GM23338 (cell line): ENCODE measurements around the gene ARL6IP4.

Experiments
- CREB1 ChIP-seq: fragments of 250-450 bp; sonication (Bioruptor Pico); IDR thresholded peaks from 2 replicates; pipeline ENCODE4 v1.5.0; 2020; ENCODE audit warnings: low read depth, mild to moderate bottlenecking, moderate library complexity
- CTCF ChIP-seq, 2 experiments: fragments of 200-600 bp in 1 of 2; sonication (generic) in 1 of 2; conservative IDR thresholded peaks; 2 replicates each; pipeline versions ENCODE4 v1.5.1 to v1.6.1; 2016 to 2017; ENCODE audit warnings: antibody characterized with exemption in 2 of 2, low read depth in 2 of 2, mild to moderate bottlenecking in 2 of 2, moderate library complexity in 1 of 2
- ETS1 ChIP-seq: IDR thresholded peaks from 2 replicates; pipeline ENCODE4 v1.6.1; 2016; ENCODE audit warnings: antibody characterized with exemption
- EZH2 ChIP-seq: fragments of 200-600 bp; sonication (generic); IDR thresholded peaks from one replicate; pipeline ENCODE4 v1.8.0; 2017; ENCODE audit warnings: antibody characterized with exemption, mild to moderate bottlenecking, low read depth; ENCODE audit not compliant: unreplicated experiment
- EZH2phosphoT487 ChIP-seq: fragments of 200-600 bp; sonication (generic); IDR thresholded peaks from one replicate; pipeline ENCODE4 v1.8.1; 2018; ENCODE audit warnings: antibody characterized with exemption; ENCODE audit not compliant: unreplicated experiment
- POLR2AphosphoS5 ChIP-seq: IDR thresholded peaks from 2 replicates; pipeline ENCODE4 v1.6.1; 2016; ENCODE audit warnings: antibody characterized with exemption, low read depth
- ZNF331 ChIP-seq: fragments of 250-450 bp; sonication (Bioruptor Pico); IDR thresholded peaks from 2 replicates; pipeline ENCODE4 v1.5.0; 2020; ENCODE audit warnings: low read depth, mild to moderate bottlenecking, moderate library complexity

GRCh38 chr12:122996621-122997342 lies 16.3 kb downstream of the ARL6IP4 start:
- TF ChIP-seq EZH2 (no peak), CTCF (conservative IDR thresholded peaks at IDR 0.05; ENCODE audit: low read depth in 2 of 2) (no peak; a peak in 1 of 4 replicates), ZNF331 (CRISPR knock-in tag) (no peak), POLR2AphosphoS5 (no peak), ETS1 (no peak), CREB1 (CRISPR knock-in tag) (no peak), EZH2phosphoT487 (no peak)
